ENCODE data around the gene VSTM4. TPM values are rescaled to one million over a fixed set of nuclear protein-coding genes. Genes with fewer than 3 reads are reported as not detected.

Gene VSTM4
- total and polyA plus RNA-seq, 9 of the 15 experiments (the other 6 are each of a cell fraction or from before 2014, with no cell fraction given): 1.0 to 7.9 (median 3.0) TPM

- no peak for TF ChIP-seq SP2 (IDR thresholded peaks at IDR 0.05; ENCODE audit: extremely low read depth, low read depth, low read length, poor library complexity, severe bottlenecking)
- no peak for TF ChIP-seq POLR2B (IDR thresholded peaks at IDR 0.05; ENCODE audit: low read depth, partially characterized antibody)
- TF ChIP-seq CC2D1A (IDR thresholded peaks at IDR 0.05): no peak
- no peak for TF ChIP-seq SRSF3 (IDR thresholded peaks at IDR 0.05; ENCODE audit: insufficient read depth, low read length)
- no peak for TF ChIP-seq ATF7 (IDR thresholded peaks at IDR 0.05)
- TF ChIP-seq ZFP1 (CRISPR knock-in tag; IDR thresholded peaks at IDR 0.05): no peak
- no peak for TF ChIP-seq MAX (CRISPR knock-in tag; IDR thresholded peaks at IDR 0.05)
- no peak for FAIRE-seq
- Histone ChIP-seq H3K9me3 (replicated peaks; ENCODE audit: control insufficient read depth, insufficient read depth, low read depth, low read length) (no peaks in the 10 kb centered on the region; the same call in 1 of the 2 replicates), H3K4me2 (ENCODE audit: insufficient read depth, low read length) (no peak overlapping the region), H3K4me1 (replicated peaks in 1 of 2; ENCODE audit: control insufficient read depth in 2 of 2, insufficient read depth in 2 of 2, low read length in 2 of 2) (no peaks in the 10 kb centered on the region), H4K20me1 (replicated peaks; ENCODE audit: control insufficient read depth, insufficient read depth, low read length) (no peaks in the 10 kb centered on the region; the same call in 1 of the 2 replicates), H3K27me3 (ENCODE audit: control insufficient read depth in 2 of 2, insufficient read depth in 2 of 2, low read length in 2 of 2) (no peaks in the 10 kb centered on the region), H3K4me3 (no peak overlapping the region), H3K79me2 (ENCODE audit: control insufficient read depth, insufficient read depth, low read length) (no peaks in the 10 kb centered on the region), H3K36me3 (ENCODE audit: control insufficient read depth, insufficient read depth, low read length) (no peaks in the 10 kb centered on the region), H3K27ac (ENCODE audit: extremely low read depth, low read depth, low read length) (no peak overlapping the region), H2AFZ (ENCODE audit: low read depth, low read length) (no peak overlapping the region), H3K9me1 (ENCODE audit: control insufficient read depth, insufficient read depth, low read length) (peaks cover 2% of the 10 kb centered on the region), H3K9ac (ENCODE audit: insufficient read depth in 1 of 2, low read depth in 2 of 2, low read length in 2 of 2) (no peak overlapping the region)
- POLR2A ChIA-PET: interaction anchor here (0.7 to 2.1 kb wide), 4 partner anchors 10 to 38 kb away, joined by 3 to 8 read pairs (median 6); no protein-coding TSS in a partner anchor
- in situ Hi-C loops (cut with MboI): no loop called here
- CTCF ChIA-PET (ENCODE audit: low intra/inter-chr PET ratio): no interaction called here
- intact Hi-C loops (cut with micrococcal nuclease): no loop called here
- no peak for ATAC-seq
- BruUV-seq (replicated peaks): no TSS peak
- no peak for DNase-seq (ENCODE audit: extremely low read depth in 1 of 4, low spot score in 3 of 4)
- WGBS (ENCODE audit: insufficient coverage, low coverage, missing lambda C conversion rate): 20% methylated on average over 1 of the region's 1 CpG
Observed at GRCh38 chr10:49090189-49090575, 25.1 kb downstream of the VSTM4 start.
